GM18511 (cell line): ENCODE results near the gene SEC14L6.

Source experiments
- ATAC-seq: cut with Tn5 transposase; IDR thresholded peaks from one replicate; pipeline ENCODE4 v1.9.1; 2021; ENCODE audit warnings: mild to moderate bottlenecking, moderate library complexity; ENCODE audit not compliant: unreplicated experiment

SEC14L6 gene

DNA sequence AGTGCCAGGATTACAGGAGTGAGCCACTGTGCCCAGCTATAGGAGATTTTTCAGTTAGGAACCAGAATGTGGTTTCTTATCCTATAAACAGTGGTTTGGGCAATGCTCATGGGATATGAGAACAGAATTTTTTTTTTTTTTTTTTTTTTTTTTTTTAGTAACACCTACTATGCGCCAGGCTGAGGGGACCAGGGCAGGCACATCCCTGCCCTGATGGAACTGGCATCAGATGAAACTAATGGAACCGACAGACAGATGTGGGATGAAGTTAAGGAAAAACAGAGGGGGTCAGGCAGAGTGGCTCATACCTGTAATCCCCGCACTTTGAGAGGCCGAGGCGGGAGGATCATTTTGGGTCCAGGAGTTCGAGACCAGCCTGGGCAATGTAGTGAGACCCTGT, 45.9 kb downstream of the SEC14L6 start:
- ATAC-seq = no peak

DNA sequence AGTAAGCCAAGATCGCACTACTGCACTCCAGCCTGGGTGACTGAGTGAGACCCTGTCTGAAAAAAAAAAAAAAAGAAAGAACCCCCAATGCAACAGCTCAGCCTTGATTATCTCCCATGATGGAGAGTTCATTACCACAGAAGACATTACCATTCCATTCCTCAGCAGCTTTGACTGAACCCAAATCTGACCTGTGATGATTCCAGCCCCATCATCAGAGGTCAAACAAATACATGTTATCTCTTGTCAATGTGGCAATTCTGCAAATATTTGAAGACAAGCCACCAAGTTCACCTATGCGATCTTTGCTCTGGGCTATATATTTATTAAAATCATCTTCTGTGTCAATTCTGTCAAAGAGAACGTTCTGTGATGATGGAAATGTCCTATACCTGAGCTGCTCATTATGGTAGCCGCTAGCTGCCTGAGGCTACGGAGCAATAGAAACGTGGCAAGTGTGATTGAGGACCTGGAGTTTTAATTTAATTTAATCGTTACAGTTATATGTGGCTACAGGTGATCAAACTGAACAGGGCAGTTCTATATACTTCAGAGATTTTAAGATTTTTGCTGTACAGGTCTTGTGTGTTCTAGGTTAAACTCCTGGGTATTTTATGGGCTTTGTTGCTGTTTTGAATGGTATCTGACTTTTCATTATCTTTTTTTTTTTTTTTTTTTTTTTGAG, 48.9 kb downstream of the SEC14L6 start:
- ATAC-seq = no peak

DNA sequence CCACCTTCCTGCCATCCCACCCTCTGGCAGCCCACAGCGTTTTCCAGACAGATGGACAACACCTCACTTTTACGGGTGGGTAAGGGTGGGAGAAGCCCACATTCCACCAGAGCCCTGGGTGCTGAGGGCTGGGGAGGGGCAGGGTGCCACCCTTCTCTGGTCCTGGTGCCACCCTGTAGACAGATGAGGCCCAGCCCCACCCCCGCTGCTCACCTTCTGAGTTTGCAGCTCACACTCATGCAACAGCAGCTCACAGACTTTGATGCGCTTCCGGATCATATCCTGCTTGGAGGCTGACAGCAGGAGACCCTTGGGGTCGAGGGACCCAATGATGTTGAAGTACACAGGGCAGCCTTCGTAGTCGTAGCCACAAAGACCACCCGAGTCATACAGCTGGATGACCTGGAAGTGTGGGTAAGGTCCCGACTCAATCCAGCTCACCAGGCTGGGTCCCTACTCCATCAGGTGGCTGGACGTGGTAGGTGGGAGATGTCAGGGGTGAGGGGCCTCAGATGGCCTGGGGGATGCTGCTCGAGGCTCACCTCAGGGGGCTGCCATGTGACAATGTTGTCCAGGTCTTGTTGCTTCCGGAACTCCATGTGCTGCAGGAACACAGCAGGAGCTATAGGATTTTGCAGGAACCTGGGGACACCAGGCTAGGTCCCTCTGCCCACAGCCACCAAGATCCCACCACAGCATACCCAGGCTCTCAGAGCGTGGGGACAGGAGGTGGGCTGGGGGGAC, 51.3 kb downstream of the SEC14L6 start:
- no peak for ATAC-seq

DNA sequence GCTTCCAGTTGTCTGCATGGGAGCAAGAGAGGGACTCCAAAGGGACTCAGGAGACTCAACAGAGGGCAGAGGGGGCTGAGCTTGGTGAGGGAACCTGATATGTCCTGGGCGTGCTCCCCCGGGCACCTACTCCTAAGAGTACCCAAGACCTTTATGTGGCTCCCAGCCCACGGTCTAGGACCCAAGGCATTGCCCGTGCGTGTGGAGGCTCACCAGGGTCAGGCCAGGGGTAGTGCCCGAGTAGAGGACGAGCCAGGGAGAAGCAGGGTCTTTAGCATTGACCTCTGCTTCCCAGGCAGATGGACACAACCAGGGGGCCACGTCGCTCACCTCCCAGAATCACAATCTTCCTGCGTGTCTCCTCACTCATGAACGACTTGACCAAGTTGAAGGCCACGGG, 54.4 kb downstream of the SEC14L6 start:
- no peak for ATAC-seq

- ATAC-seq = no peak
Observed at GRCh38 chr22:30491381-30491780, 55.2 kb downstream of the SEC14L6 start.

DNA sequence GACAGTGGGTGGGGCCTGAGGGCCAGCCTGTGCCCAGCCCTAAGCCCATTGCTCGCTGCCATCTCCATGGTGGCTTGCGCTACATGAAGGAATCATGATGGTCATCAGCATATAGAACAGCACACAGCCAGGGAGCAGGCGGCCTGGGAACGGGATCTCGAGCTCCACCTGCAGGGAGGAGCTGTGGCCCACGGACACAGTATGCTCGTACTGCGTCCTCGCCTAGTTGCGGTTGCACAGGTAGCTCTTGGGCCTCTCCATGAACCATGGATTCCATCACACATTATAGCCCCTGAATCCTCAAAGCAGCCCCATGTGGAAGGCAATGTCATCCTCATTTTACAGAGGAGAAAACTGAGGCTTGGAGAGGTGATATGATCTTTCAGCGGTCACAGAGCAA, 56.1 kb downstream of the SEC14L6 start:
- ATAC-seq = no peak

- ATAC-seq = no peak
Observed at GRCh38 chr22:30488121-30488520, 58.4 kb downstream of the SEC14L6 start.

- ATAC-seq = no peak
Observed at GRCh38 chr22:30486661-30487115, 59.9 kb downstream of the SEC14L6 start.

- ATAC-seq = no peak
Observed at GRCh38 chr22:30486118-30486517, 60.4 kb downstream of the SEC14L6 start.

GRCh38 chr22:30485362-30485988, 61.1 kb downstream of the SEC14L6 start:
- ATAC-seq = no peak

- no peak for ATAC-seq
Observed at GRCh38 chr22:30483169-30483568, 63.4 kb downstream of the SEC14L6 start.

GRCh38 chr22:30481711-30482110, 64.8 kb downstream of the SEC14L6 start:
- ATAC-seq = no peak

- no peak for ATAC-seq
Observed at GRCh38 chr22:30479981-30480380, 66.6 kb downstream of the SEC14L6 start.

DNA sequence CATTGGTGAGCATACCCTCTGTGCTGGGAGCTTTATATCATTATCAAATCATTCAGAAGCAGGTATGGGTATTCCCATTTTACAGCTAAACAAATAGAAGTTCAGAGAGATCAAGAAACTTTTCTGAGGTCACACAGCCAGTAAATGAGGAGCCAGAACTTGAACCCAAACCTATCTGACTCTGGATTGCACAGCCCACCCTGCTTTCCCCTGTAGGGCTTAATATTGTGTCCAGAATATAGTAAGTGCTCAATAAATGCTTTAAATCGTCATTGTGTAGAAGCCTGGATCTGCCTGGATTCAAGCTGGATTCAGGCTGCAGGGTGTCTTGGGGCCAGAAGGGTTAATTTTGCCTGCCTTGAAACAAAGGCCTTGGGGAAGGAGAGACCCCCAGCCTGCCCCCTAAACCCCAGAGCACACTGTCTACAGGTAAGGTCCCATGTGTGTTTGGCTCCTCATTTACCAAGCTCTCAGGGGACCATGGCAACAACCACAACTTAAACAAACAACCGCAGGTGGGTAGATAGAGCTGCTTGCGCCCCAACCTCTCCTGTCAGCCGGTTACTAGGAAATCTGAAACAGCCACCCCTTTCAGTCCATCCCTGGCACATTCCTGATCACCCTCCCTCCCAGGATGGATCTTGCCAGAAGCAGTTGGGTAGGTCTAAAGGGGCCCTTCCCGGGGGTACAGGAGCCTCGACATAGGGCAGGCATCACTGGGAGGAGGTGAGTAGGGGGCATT, 71.7 kb downstream of the SEC14L6 start:
- no peak for ATAC-seq

DNA sequence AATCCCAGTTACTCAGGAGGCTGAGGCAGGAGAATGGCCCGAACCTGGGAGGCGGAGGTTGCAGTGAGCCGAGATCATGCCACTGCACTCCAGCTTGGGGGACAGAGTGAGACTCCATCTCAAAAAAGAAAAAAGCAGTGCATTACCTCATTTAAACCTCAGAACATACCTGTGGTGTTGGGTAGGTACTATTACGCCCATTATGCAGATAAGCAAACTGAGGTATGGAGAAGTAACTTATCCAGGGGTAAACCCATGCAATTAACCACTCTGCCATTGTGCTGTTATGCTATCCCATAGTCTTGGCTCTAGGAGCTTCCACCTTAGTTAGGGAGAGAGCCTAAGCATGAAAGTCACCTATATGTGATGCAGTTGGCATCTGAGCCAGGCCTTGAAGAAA, 72.4 kb downstream of the SEC14L6 start:
- no peak for ATAC-seq

DNA sequence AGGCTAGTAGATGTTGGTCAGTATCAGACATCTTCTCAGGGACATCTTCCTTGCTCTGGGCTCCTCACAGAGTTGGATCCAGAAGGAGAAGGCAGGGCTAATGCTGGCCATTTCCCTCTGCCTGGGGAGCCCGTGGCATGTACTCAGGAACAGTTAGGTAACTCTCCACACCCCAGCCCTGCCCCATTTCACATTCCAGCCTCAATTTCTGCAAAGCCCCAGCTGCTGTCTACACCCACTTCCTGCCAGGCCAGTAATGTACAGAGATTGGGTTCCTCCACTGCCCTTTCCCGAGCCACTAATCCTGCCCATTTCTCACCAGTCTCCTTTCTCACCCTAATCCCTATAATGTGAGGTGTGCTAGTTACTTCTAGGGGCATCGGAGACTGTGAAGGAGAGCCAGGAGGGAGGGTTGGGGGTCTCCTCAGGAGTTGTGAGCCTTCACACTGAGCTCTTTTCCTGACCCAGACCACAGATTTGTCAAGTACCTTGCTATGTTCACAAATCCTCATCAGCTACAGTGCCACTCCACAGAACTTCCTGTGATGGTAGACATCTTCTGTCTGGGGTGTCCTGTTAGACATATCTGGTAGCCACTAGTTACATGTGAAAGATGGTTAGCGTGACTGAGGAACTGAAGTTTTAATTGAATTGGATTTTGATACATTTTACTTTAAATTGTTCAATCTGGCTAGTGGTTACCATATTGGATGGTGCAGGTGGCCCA, 73.4 kb downstream of the SEC14L6 start:
- no peak for ATAC-seq
